GM12878 (cell line): ENCODE measurements around the gene IRS2. TPM values are rescaled to one million over a fixed set of nuclear protein-coding genes. Genes with fewer than 3 reads are reported as not detected.

Source experiments
- ATAC-seq: fragments of 200-7000 bp; cut with Tn5 transposase; 3 replicates; pipeline ENCODE4 v1.9.1; 2020; ENCODE audit warnings: mild to moderate bottlenecking, moderate library complexity
- BruUV-seq: library from RNA; stranded (reverse); fragments of 400-500 nt; replicated peaks from 2 replicates; lab custom pipeline; 2021; lab: Mats Ljungman, UMichigan
- CTCF ChIA-PET: fragments of 300-600 bp; sonication (Branson Sonifier 250); formaldehyde crosslinking; extraction: SDS; loops from one replicate; lab custom pipeline; 2021; ENCODE audit warnings: inconsistent platforms; lab: Yijun Ruan, JAX
- POLR2A ChIA-PET: fragments of 350-600 bp; formaldehyde crosslinking; extraction: SDS; loops from one replicate; lab custom pipeline; 2021; ENCODE audit warnings: inconsistent platforms; lab: Charles Lee
- RAD21 ChIA-PET: fragments of 300-600 bp; sonication (Branson Sonifier 250); formaldehyde crosslinking; loops from one replicate; lab custom pipeline; 2023; ENCODE audit warnings: antibody characterized with exemption; ENCODE audit not compliant: unreplicated experiment; lab: Charles Lee
- SMC1A ChIA-PET: fragments of 300-600 bp; sonication (Branson Sonifier 250); formaldehyde crosslinking; loops from one replicate; lab custom pipeline; 2023; ENCODE audit not compliant: unreplicated experiment, uncharacterized antibody; lab: Charles Lee
- DNase-seq: peaks from one replicate; pipeline ENCODE4 v3.0.0-alpha.2; 2011; ENCODE audit warnings: low read depth, low spot score
- FAIRE-seq: peaks from 3 replicates; lab custom pipeline; 2011; peaks lifted over from hg19 to GRCh38; lab: Jason Lieb, UNC
- H2AFZ ChIP-seq: 2 replicates; pipeline ENCODE4 v1.6.0; 2011; ENCODE audit warnings: low read depth, low read length, control low read depth; ENCODE audit not compliant: control insufficient read depth
- H3K27ac ChIP-seq: 2 replicates; pipeline ENCODE4 v1.5.1; 2011; ENCODE audit warnings: control low read depth; ENCODE audit not compliant: control insufficient read depth, insufficient read depth
- H3K27me3 ChIP-seq, 2 experiments: replicated peaks in 1 of 2; 2 replicates each; pipeline versions ENCODE4 v1.6.0 to v1.6.1; 2011; ENCODE audit warnings: low read length in 1 of 2; ENCODE audit not compliant: control insufficient read depth in 2 of 2, insufficient read depth in 2 of 2
- H3K36me3 ChIP-seq, 2 experiments: 2 replicates each; pipeline ENCODE4 v1.5.1; 2011; ENCODE audit warnings: low read length in 1 of 2; ENCODE audit not compliant: control insufficient read depth in 2 of 2, insufficient read depth in 2 of 2
- H3K4me1 ChIP-seq: 2 replicates; pipeline ENCODE4 v1.6.1; 2011; ENCODE audit warnings: mild to moderate bottlenecking, low read length, moderate library complexity, mixed read lengths; ENCODE audit not compliant: control insufficient read depth, insufficient read depth
- H3K4me2 ChIP-seq: 2 replicates; pipeline ENCODE4 v1.6.0; 2011; ENCODE audit warnings: control low read depth; ENCODE audit not compliant: control insufficient read depth, insufficient read depth
- H3K4me3 ChIP-seq: fragments of 200-600 bp; sonication (generic); 2 replicates; pipeline ENCODE4 v1.5.1; 2016
- H3K79me2 ChIP-seq: 2 replicates; pipeline ENCODE4 v1.6.0; 2011; ENCODE audit warnings: low read length; ENCODE audit not compliant: control insufficient read depth, insufficient read depth
- H3K9ac ChIP-seq: 2 replicates; pipeline ENCODE4 v1.8.0; 2011; ENCODE audit warnings: low read length, control low read depth, mixed read lengths; ENCODE audit not compliant: control insufficient read depth, insufficient read depth
- H3K9me3 ChIP-seq: replicated peaks from 3 replicates; pipeline ENCODE4 v1.5.1; 2011; ENCODE audit warnings: mild to moderate bottlenecking, low read length; ENCODE audit not compliant: control insufficient read depth, insufficient read depth
- H4K20me1 ChIP-seq: 2 replicates; pipeline ENCODE4 v1.6.0; 2011; ENCODE audit not compliant: control insufficient read depth, insufficient read depth
- CHD1 ChIP-seq: IDR thresholded peaks from 2 replicates; pipeline ENCODE4 v1.6.1; 2012; ENCODE audit warnings: low read depth, low read length, improper control_type of control experiment
- IKZF1 ChIP-seq: fragments of 450-650 bp; conservative IDR thresholded peaks from 2 replicates; pipeline ENCODE4 v1.6.1; 2017; ENCODE audit warnings: antibody characterized with exemption, mild to moderate bottlenecking
- KAT2A ChIP-seq: conservative IDR thresholded peaks from 2 replicates; pipeline ENCODE4 v1.6.1; 2011; ENCODE audit warnings: low read depth, low read length; ENCODE audit not compliant: control insufficient read depth
- NFYA ChIP-seq: IDR thresholded peaks from 2 replicates; pipeline ENCODE4 v1.6.1; 2011; ENCODE audit warnings: low read depth, mild to moderate bottlenecking, low read length, improper control_type of control experiment, borderline replicate concordance
- POLR2A ChIP-seq: IDR thresholded peaks from 2 replicates; pipeline ENCODE4 v1.6.1; 2011; ENCODE audit warnings: low read depth, mild to moderate bottlenecking, low read length
- RFX5 ChIP-seq: IDR thresholded peaks from 2 replicates; pipeline ENCODE4 v1.6.1; 2011; ENCODE audit warnings: low read depth, low read length, improper control_type of control experiment
- SIN3A ChIP-seq: IDR thresholded peaks from 2 replicates; pipeline ENCODE4 v1.6.1; 2012; ENCODE audit warnings: low read depth, low read length, improper control_type of control experiment
- SMC3 ChIP-seq: IDR thresholded peaks from 2 replicates; pipeline ENCODE4 v1.6.1; 2011; ENCODE audit warnings: low read length, improper control_type of control experiment, borderline replicate concordance
- SUPT20H ChIP-seq: IDR thresholded peaks from 2 replicates; pipeline ENCODE4 v1.6.1; 2011; ENCODE audit warnings: low read depth, mild to moderate bottlenecking, low read length, moderate library complexity, borderline replicate concordance; ENCODE audit not compliant: control insufficient read depth
- TCF12 ChIP-seq: IDR thresholded peaks from 2 replicates; pipeline ENCODE4 v1.6.1; 2011; ENCODE audit warnings: low read depth, mild to moderate bottlenecking, low read length
- ZNF207 ChIP-seq: fragments of 450-650 bp; IDR thresholded peaks from 2 replicates; pipeline ENCODE4 v1.6.1; 2014; ENCODE audit warnings: antibody characterized with exemption, mild to moderate bottlenecking, borderline replicate concordance
- ZSCAN29 ChIP-seq: fragments of 450-650 bp; IDR thresholded peaks from 2 replicates; pipeline ENCODE4 v1.6.1; 2017; ENCODE audit warnings: mild to moderate bottlenecking, moderate library complexity
- WGBS: methylation state at CpG from one replicate; pipeline ENCODE4 v1.1.6; 2016; ENCODE audit warnings: low lambda C conversion rate; ENCODE audit not compliant: insufficient replicate concordance, insufficient coverage; ENCODE audit errors: missing lambda C conversion rate; 5-methylcytosine and 5-hydroxymethylcytosine counted together
- in situ Hi-C: fragments of 300-500 bp; cut with MboI; formaldehyde crosslinking; loops from 9 replicates; pipeline ENCODE4 v1.14.3; 2018; ENCODE audit warnings: mixed read lengths
- intact Hi-C: fragments of 100-400 bp; cut with micrococcal nuclease; formaldehyde crosslinking; loops from one replicate; pipeline ENCODE4 v1.14.2; 2022; ENCODE audit not compliant: unreplicated experiment
- polyA plus RNA-seq, 11 experiments: library from polyadenylated mRNA; depleted of rRNA in 4 of 11; unstranded in 6 of 11; stranded (reverse) in 5 of 11; fragments of >200 nt; fragmentation: Nextera tagmentation in 4 of 11; fragmentation: Illumina TruSeq in 1 of 11; extraction: Ambion mirVana in 4 of 11; extraction: Trizol in 1 of 11; gene quantifications; 1 replicate in 1 of 11; 2 replicates in 10 of 11; pipeline versions ENCODE4 v1.2.1 to v1.2.3, GENCODE V29; 2011 to 2016; ENCODE audit warnings: inconsistent platforms in 2 of 11, missing spikeins in 2 of 11, low read depth in 1 of 11
- total RNA-seq, 4 experiments: library from RNA; depleted of rRNA in 3 of 4; stranded (reverse); fragments of >200 nt in 3 of 4; fragmentation: Illumina TruSeq in 1 of 4; extraction: Trizol in 1 of 4; gene quantifications; 2 replicates each; pipeline versions ENCODE4 v1.2.1 to v1.2.3, GENCODE V29; 2013 to 2021

The IRS2 gene
- total and polyA plus RNA-seq, 10 of the 15 experiments (the other 5 are each of a cell fraction or from before 2014, with no cell fraction given): 0.01 to 0.31 (median 0.07) TPM; not detected in 6

GRCh38 chr13:109795011-109795410, 8.6 kb upstream of the IRS2 start:
- no peaks in the 10 kb centered on the region for H4K20me1 ChIP-seq
- no peaks in the 10 kb centered on the region; the same call in 2 of the 3 replicates for H3K9me3 ChIP-seq
- TF ChIP-seq CHD1 (no peak), KAT2A (no peak), IKZF1 (no peak), TCF12 (no peak), ZNF207 (no peak), ZSCAN29 (no peak), RFX5 (no peak)
- DNase-seq (no peak), ATAC-seq (no peak), FAIRE-seq (no peak)
- in situ Hi-C loops (no loop called here), intact Hi-C loops (loop anchor here (10.0 kb wide), 1 partner anchor 320 kb away; no protein-coding TSS in a partner anchor)
- POLR2A ChIA-PET: no interaction called here
- SMC1A ChIA-PET: no interaction called here
- H3K4me2 ChIP-seq: no peak overlapping the region
- RAD21 ChIA-PET: no interaction called here
- H3K27me3 ChIP-seq: no peaks in the 10 kb centered on the region
- 0% methylated on average over 2 of the region's 2 CpGs for WGBS
- CTCF ChIA-PET: no interaction called here
- BruUV-seq: no TSS peak
- no peak overlapping the region for H3K9ac ChIP-seq
- H3K4me3 ChIP-seq: no peak overlapping the region
- H3K27ac ChIP-seq: no peak overlapping the region
- H3K36me3 ChIP-seq: no peaks in the 10 kb centered on the region
- no peak overlapping the region for H2AFZ ChIP-seq
- H3K4me1 ChIP-seq: no peaks in the 10 kb centered on the region
- H3K79me2 ChIP-seq: no peaks in the 10 kb centered on the region

- Histone ChIP-seq H3K27me3 (no peaks in the 10 kb centered on the region), H2AFZ (no peak overlapping the region), H4K20me1 (no peaks in the 10 kb centered on the region), H3K4me2 (no peak overlapping the region), H3K36me3 (no peaks in the 10 kb centered on the region), H3K79me2 (no peaks in the 10 kb centered on the region), H3K27ac (no peak overlapping the region), H3K4me1 (no peaks in the 10 kb centered on the region), H3K9ac (no peak overlapping the region), H3K9me3 (no peaks in the 10 kb centered on the region; the same call in 2 of the 3 replicates), H3K4me3 (no peak overlapping the region)
- FAIRE-seq: no peak
- TF ChIP-seq SIN3A (no peak), SMC3 (no peak), SUPT20H (no peak), NFYA (no peak), POLR2A (no peak)
- in situ Hi-C loops: no loop called here
- no peak; the same call in 1 of the 3 replicates for ATAC-seq
- SMC1A ChIA-PET: no interaction called here
- CTCF ChIA-PET: no interaction called here
- RAD21 ChIA-PET: no interaction called here
- no TSS peak for BruUV-seq
- POLR2A ChIA-PET: no interaction called here
- 32% methylated on average over 12 of the region's 12 CpGs for WGBS
- DNase-seq: no peak
- intact Hi-C loops: loop anchor here (10.0 kb wide), 1 partner anchor 321 kb away; no protein-coding TSS in a partner anchor
Observed at GRCh38 chr13:109794095-109794494, 7.7 kb upstream of the IRS2 start.
